Measurements from ENCODE around the gene SSB.

- no peak for TF ChIP-seq CTCF (IDR thresholded peaks at IDR 0.05)
- no peak for TF ChIP-seq ZFX (IDR thresholded peaks at IDR 0.05; ENCODE audit: borderline replicate concordance)
These were observed 23.4 kb downstream of the SSB start for GRCh38 chr2:169822036-169822435.
